ENCODE data around the gene ZNF530.

ZNF530 gene

GRCh38 chr19:57599761-57600383 is at the start of gene ZNF530:
Gene ZNF530 (plus strand): TSS chr19:57599885. CDS start chr19:57604346, 4,461 bp downstream.
- DNase-seq (ENCODE audit: low read depth in 1 of 2, low spot score in 1 of 2): peak; percentile 69 to 77

GRCh38 chr19:57552432-57552831 is 47.3 kb upstream of the ZNF530 start:
- no peak for DNase-seq (ENCODE audit: low read depth in 1 of 2, low spot score in 1 of 2)

- DNase-seq (ENCODE audit: low read depth in 1 of 2, low spot score in 1 of 2): no peak
Observed at GRCh38 chr19:57557659-57558058, 42.0 kb upstream of the ZNF530 start.

- no peak for DNase-seq (ENCODE audit: low read depth in 1 of 2, low spot score in 1 of 2)
Observed at GRCh38 chr19:57558525-57558924, 41.2 kb upstream of the ZNF530 start.

GRCh38 chr19:57559008-57559403 is 40.7 kb upstream of the ZNF530 start:
- DNase-seq (ENCODE audit: low read depth in 1 of 2, low spot score in 1 of 2): no peak

- peak; percentile 74 to 81 for DNase-seq (ENCODE audit: low read depth in 1 of 2, low spot score in 1 of 2)
Observed at GRCh38 chr19:57559404-57560025, 40.2 kb upstream of the ZNF530 start, which contains the start of gene ZNF550. Gene ZNF550 (minus strand): TSS chr19:57559863. CDS start chr19:57559682, 181 bp downstream.

GRCh38 chr19:57560049-57560491 is 39.6 kb upstream of the ZNF530 start:
- DNase-seq (ENCODE audit: low read depth in 1 of 2, low spot score in 1 of 2): no peak

GRCh38 chr19:57563547-57563946 is 36.1 kb upstream of the ZNF530 start:
- DNase-seq (ENCODE audit: low read depth in 1 of 2, low spot score in 1 of 2): no peak

- no peak for DNase-seq (ENCODE audit: low read depth in 1 of 2, low spot score in 1 of 2)
Observed at GRCh38 chr19:57566396-57567265, 33.1 kb upstream of the ZNF530 start.

GRCh38 chr19:57570707-57571106 is 29.0 kb upstream of the ZNF530 start:
- no peak for DNase-seq (ENCODE audit: low read depth in 1 of 2, low spot score in 1 of 2)

- DNase-seq (ENCODE audit: low read depth in 1 of 2, low spot score in 1 of 2): no peak
Observed at GRCh38 chr19:57572415-57572947, 27.2 kb upstream of the ZNF530 start.

- no peak for DNase-seq (ENCODE audit: low read depth in 1 of 2, low spot score in 1 of 2)
Observed at GRCh38 chr19:57576661-57577060, 23.0 kb upstream of the ZNF530 start.

GRCh38 chr19:57578487-57579205 is 21.0 kb upstream of the ZNF530 start, which contains the start of gene ZNF416:
Gene ZNF416 (minus strand): TSS chr19:57578911. CDS start chr19:57578704, 207 bp downstream.
- peak; percentile 81 to 88 for DNase-seq (ENCODE audit: low read depth in 1 of 2, low spot score in 1 of 2)

GRCh38 chr19:57583104-57583520 is 16.6 kb upstream of the ZNF530 start:
- no peak for DNase-seq (ENCODE audit: low read depth in 1 of 2, low spot score in 1 of 2)

GRCh38 chr19:57583521-57584416 is 15.9 kb upstream of the ZNF530 start, which contains the start of gene ZIK1:
Gene ZIK1 (plus strand): TSS chr19:57584145. CDS start chr19:57584357, 212 bp downstream.
- peak; percentile 68 to 76 for DNase-seq (ENCODE audit: low read depth in 1 of 2, low spot score in 1 of 2)

GRCh38 chr19:57587529-57587928 is 12.2 kb upstream of the ZNF530 start:
- DNase-seq (ENCODE audit: low read depth in 1 of 2, low spot score in 1 of 2): no peak

GRCh38 chr19:57599377-57599760 is 316 bp upstream of the ZNF530 start:
- DNase-seq (ENCODE audit: low read depth in 1 of 2, low spot score in 1 of 2): no peak

GRCh38 chr19:57606931-57607330 is 7.2 kb downstream of the ZNF530 start:
- DNase-seq (ENCODE audit: low read depth in 1 of 2, low spot score in 1 of 2): no peak

GRCh38 chr19:57611113-57611512 is 11.4 kb downstream of the ZNF530 start:
- DNase-seq (ENCODE audit: low read depth in 1 of 2, low spot score in 1 of 2): no peak
